HG03442 (cell line): Measurements from ENCODE around the gene ZNHIT2.

Experiments
- ATAC-seq: cut with Tn5 transposase; IDR thresholded peaks from one replicate; pipeline ENCODE4 v1.9.1; 2021; ENCODE audit warnings: mild to moderate bottlenecking, moderate library complexity; ENCODE audit not compliant: unreplicated experiment

The ZNHIT2 gene

DNA sequence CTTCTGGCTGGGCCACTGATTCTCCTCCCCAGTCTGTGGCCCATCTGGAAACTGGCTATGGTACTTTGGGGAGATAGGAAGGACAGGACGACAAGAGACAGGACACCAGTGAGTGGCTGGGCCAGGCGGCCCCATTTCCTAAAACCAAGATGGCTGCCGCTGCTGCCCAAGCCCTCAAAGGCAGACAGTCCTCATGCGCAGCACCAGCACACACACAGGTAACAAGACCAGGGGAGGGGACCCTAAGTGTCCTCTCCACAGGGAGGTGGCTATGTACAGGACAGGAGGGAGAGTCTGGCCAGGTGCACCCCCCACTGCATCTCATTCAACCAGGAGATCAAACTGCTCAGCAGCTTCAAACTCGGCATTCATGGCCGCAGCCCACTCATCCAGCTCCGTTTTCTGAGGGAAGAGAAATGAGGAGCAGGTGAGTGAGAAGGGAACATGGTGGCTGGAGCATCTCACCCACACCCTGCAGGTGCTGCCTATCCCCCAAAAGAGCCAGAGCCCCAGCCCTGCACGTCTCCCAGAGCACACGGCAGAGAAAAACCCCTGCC, 38.6 kb downstream of the ZNHIT2 start:
- no peak for ATAC-seq

DNA sequence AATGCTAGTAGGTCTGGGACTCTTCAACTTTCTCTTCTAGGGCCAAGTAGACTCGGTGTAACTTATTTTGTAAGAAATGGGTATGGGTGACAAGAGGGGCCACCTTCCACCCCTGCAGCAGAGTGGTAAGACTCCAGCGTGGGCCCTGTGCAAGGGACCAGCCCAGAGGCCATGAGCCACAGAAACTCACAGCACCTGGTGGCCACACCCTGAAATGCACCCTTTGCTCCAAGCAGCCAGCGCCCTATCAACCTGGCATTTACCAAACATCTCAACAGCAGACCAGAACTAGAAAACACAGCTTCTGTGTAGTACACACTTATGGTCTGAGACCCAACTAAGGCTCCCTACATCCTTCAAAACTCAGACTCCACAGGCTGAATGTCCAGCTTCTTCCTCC, 39.4 kb downstream of the ZNHIT2 start:
- no peak for ATAC-seq

DNA sequence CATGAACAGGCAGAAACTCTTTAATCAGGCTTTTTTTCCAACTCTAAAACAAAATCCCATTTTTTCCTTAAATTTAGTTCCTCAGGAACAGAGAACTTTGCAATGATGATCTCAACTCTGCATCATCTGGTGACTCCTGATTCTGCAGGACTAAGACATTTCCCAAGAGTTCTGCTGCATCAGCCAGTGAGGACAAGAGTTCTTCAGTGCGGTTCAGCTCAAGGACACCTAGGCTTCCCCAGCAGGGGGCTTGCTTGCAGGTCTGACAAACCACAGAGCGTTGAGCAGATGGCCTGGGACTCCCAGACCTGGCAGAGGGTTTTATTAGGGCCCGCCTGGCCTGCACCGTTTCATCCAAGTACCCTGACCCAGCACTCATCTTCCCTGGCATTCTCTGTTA, 40.0 kb downstream of the ZNHIT2 start:
- no peak for ATAC-seq

DNA sequence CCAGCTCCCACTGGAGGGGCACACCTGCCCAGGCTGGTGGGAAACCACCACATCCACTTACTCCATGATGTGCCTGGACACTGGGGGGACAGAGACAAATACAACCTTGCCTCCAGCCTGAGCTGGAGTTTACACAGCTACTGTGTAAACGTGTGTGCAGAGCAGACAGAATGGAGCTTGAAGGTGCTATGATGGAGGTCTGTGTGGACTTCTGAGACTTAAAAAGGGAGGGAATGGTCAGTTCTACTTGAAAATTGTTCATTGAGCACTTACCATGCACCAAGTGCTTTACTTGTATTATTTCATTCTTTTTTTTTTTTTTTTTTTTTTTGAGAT, 44.9 kb downstream of the ZNHIT2 start:
- no peak for ATAC-seq

DNA sequence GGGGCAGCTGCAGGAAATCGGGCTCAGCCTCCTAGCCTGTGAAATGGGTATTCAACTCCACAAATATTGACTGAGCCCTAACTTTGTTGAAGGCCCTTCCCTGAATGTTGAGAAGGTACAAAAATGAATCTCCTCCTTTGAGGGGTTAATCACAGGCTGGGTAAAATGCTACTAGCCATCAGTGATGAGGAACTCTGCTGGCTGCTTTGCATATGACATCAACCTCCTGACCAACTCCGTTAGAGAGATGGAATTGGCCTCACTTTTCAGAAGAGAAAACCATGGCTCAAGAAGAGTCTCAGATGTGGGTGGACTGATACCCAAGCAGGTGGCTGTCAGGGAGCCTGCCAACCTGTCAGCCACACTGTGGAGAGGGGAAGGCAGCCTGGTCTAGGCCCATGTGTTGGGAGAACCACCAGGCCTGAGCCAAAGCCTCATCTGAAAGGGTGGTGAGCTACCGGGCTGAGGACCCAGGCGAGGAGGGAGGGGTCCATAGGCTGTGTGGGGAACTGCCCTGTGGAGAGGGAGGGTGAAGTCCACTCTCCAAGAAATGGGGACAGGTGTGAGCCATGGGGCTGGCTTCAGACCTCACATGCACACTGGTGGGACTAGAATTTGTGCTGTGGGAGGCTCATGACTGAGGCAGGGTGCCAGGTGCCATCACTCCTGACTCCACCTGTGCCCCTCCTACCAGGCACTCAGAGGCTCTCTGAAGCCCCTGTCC, 45.4 kb downstream of the ZNHIT2 start:
- no peak for ATAC-seq

DNA sequence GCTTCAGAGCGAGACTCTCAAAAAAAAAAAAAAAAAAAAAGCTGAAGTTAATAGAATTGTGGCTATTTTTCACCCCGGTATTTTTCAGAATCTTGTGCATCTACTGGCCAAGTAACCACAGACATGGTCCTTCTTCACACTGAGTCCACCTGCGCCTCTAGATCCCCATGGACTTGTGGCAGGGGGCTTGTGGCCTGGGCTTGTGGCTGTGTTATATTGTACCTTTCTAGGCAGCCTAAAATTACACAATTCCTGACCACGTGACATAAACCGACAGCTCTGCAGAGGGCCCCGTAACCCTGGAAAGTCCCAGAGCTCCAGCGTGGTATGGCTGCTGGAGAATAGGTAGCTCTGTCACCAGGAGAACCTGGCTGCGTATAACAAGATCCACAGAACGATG, 48.3 kb downstream of the ZNHIT2 start:
- ATAC-seq: no peak

DNA sequence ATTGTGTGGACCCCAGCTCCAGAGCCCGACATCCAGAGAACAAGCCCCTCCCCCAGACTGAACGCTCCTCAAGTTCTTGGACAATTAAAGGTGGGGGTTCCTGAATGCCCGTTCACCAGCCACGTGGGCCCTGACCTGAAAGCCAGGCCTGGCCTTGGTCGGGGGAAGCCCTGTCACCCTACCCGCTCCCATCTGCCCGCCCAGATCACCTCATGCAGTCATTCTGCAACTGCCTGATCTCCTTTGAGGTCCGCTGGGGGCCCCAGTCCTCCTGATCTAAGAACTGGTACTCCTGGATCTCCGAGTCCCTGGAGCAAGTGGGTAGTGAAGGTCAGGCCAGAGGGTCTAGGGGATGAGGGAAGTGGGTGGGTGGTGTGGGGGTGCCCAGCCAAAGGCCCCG, 50.1 kb downstream of the ZNHIT2 start:
- ATAC-seq: no peak

DNA sequence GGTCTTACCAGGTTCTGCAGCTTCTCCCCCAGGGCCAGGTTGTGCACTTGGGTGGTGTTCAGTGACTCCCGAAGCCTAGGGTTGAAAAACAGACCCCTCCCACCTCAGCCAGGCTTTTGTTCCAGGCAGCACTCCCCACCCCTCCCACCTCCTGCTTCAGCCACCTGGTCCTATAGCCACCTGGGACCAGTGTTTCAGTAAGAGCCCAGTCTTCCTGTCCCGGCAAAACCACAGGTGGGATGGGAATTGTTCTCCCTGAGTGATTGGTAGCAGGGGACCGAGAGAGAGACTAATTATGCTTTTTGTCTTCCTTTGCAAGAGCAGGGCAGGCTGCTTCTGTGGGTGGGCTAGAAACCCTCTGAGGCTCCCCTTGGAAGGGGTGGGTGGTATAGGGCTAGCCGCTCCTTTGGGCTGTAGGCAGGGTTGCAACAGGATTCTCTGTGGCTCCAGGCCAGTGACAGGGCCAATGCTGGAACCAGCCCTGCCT, 50.7 kb downstream of the ZNHIT2 start:
- no peak for ATAC-seq
